GM18858 (cell line): ENCODE measurements around the gene ATP5F1D.
"Not testable (repeated sequence)": the region's sequence is repeated elsewhere in the genome, so short reads cannot be mapped to it uniquely, and the experiment has no call there.

ENCODE experiments used
- ATAC-seq: cut with Tn5 transposase; IDR thresholded peaks from one replicate; pipeline ENCODE4 v1.9.1; 2021; ENCODE audit not compliant: unreplicated experiment

The ATP5F1D gene

DNA sequence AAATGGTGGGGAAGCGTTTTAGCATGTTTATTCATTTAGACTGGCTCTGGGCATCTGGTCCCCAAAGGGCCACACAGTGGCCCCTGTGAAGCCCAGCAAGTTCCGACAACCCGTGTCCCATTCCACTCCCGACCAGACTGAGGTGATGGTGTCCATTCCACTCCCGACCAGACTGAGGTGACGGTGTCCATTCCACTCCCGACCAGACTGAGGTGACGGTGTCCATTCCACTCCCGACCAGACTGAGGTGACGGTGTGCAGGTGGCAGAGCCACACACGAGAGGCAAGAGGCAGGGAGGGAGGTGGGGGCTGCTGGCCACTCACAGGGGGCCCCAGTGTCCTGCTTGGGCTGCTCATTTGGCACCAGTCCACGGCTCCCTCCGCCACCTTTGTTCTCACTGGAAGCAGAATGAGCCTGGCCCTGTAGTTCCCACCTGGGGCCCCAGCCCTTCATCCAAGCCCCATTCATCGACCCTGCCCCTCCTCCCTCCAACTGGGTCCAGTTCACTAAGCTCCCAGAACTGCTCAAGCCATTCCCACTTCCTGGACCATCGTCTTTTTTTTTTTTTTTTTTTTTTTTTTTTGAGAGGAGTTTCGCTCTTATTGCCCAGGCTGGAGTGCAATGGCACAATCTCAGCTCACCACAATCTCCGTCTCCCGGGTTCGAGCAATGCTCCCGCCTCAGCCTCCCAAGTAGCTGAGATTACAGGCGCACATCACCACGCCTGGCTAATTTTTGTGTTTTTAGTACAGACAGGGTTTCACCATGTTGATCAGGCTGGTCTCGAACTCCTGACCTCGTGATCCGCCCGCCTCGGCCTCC lies 4.9 kb downstream of the ATP5F1D start:
- not testable (repeated sequence) for ATAC-seq

DNA sequence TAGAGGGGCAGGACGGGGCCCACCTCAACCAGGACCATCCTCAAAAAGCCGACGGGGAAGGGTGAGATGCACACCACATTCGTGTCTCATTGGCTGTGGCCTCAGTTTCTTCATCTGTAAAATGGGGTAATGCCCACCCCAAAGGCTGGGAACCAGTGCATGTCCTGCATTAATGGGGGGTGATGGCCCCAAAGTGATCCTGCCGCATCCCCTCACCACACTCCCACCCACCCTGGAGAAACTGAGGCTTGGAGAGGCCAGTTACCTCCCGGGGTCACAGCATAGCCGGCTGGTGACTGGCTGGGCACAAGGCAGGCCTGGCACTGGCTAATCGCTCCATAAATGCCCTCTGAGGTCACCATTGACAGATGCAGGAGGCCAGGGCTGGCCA lies 6.2 kb downstream of the ATP5F1D start:
- no peak for ATAC-seq

DNA sequence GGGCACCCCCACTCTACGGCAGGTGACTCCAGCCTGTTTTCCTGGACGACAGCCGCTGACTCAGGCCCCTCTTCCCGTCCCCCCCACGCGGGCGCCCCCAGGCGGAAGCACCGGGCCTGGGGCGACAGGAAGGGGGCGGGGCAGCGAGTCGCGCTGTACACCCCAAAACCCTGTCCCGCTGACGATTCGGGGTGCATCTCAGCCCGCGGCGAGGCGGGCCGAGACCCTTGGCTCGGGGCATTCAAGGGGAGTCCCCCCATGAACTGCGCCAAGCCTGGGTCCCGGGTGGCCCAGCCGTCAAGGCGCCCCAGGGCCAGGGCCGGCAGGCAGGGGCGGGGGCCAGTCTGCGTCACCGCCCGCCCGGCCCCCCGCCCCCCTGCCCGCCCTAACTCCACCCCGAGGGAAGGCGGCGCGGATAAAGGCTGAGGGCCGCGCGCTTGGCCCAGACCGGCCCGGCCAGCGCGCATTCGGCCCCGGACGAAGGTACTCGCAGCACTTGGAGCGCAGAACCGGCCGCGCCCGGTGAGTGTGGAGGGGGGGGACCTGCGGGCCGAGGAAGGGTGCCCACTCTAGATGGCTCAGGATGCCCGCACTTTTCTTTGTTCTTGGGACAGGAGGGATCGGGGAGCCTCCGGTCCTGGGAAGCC lies 6.7 kb downstream of the ATP5F1D start, which contains the start of gene MIDN:
MIDN (plus strand) TSS at position 445 of the 647 bp plus-strand sequence. CDS start 1,714 bp downstream, outside the sequence.
- ATAC-seq: no peak

DNA sequence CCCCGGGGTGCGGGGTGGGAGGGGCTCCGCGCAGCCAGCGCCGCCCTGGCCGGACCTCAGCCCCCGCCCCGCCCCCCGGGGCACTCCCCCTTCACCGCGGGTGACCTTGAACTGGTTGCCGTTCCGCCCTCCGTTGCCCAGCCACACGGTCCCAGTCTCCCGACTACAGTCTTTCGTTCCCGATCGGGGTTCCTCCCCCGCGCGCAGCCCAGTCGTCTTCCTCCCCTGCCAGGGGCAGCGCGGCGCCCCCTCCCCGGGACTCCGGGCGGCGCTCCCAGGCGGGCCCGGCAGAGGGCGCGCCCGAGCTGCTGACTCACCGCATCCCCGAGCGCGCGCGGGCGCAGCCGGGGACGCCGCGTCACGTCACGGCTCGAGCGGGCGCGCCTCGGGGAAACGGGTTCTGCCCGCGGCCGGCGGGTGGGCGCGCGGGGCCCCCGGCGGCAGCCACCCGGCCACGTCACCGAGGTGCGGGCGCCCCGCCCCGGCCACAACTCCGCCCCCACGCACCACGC lies 7.3 kb downstream of the ATP5F1D start:
- no peak for ATAC-seq

DNA sequence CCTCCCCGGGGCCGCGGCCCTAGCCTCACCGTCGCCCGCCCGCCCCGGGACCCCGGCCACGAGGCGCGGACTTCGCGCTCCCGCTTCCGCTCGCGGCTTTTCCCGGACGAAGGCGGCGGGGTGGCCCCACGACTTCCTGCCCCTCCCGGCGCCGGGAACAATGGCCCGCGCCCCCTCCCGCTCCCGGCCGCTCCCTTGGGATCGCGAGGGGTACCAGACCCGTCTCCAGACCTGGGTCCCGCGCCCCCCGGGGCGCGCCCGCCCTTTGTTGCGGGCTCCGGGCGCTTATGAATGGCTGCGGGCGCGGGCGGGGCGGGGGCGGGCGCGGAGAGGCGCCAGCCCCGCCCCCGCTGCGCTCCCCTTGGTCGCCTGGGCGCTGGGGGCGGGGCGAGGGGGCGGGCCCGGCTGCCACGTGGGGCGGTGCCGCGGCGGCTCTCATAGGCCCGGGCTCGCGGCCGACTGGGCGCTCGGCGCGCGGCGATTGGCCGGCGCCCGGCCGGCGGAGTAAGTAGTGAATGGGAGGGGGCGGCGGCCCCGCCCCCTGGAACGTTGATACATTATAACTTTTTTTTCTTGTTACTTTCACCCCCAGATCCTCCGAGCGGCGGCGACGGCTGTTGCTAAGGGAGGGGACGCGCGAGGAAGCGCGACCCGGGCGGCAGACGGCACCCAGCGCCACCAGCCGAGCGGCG lies 7.9 kb downstream of the ATP5F1D start:
- no peak for ATAC-seq

DNA sequence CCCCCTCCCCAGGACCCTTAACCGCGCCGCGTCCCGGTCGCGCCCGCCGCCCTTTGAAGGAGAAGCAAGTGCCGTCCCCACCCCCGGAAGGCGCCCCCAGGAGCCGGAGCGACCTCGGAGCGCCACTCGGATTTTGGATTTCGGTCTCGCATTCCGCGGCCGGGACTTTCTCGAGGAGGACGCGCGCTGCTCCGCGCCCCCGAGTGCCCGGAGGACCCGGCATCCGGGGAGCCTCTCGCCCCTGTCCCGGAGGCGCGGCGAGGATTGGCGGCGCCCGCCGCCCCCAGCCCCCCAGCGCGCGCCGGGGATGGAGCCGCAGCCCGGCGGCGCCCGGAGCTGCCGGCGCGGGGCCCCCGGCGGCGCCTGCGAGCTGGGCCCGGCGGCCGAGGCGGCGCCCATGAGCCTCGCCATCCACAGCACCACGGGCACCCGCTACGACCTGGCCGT lies 8.5 kb downstream of the ATP5F1D start:
- no peak for ATAC-seq

DNA sequence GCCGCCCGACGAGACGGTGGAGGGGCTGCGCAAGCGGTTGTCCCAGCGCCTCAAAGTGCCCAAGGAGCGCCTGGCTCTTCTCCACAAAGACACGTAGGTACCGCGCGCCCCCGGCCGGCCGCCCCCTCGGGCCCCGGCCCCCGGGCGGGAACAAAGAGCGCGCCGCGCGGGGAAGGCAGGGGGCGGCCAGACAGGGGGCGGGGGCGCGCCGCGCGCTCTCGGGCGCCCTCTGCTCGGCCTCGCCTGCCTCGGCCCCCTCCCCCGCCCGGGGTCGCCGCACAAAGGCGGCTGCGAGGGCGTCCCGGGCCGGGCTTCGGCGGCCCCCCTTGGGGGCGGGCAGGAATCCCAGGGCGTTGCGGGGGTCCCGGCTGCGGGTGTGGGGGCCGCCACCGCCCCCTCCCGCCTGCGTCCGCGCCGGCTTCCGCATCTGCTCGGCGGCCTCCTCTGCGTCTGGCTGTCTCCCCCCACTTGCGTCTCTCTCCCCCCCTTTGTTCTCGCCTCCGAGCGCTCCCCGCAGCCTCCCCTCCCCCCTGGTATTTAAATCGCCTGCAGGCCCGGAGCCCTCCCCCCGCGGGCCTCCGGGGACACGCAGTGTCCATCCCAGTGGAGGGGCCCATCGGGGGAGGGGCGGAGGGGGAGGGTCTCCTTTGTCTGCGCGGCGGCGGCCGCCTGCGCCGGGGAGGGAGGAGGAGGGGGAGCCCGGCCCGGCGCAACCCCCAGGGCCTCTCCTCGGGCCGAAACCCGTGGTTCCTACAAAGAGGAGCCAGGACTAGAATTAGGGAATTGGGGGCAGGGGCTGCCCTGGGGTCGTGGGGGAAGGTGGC lies 9.1 kb downstream of the ATP5F1D start:
- no peak for ATAC-seq

DNA sequence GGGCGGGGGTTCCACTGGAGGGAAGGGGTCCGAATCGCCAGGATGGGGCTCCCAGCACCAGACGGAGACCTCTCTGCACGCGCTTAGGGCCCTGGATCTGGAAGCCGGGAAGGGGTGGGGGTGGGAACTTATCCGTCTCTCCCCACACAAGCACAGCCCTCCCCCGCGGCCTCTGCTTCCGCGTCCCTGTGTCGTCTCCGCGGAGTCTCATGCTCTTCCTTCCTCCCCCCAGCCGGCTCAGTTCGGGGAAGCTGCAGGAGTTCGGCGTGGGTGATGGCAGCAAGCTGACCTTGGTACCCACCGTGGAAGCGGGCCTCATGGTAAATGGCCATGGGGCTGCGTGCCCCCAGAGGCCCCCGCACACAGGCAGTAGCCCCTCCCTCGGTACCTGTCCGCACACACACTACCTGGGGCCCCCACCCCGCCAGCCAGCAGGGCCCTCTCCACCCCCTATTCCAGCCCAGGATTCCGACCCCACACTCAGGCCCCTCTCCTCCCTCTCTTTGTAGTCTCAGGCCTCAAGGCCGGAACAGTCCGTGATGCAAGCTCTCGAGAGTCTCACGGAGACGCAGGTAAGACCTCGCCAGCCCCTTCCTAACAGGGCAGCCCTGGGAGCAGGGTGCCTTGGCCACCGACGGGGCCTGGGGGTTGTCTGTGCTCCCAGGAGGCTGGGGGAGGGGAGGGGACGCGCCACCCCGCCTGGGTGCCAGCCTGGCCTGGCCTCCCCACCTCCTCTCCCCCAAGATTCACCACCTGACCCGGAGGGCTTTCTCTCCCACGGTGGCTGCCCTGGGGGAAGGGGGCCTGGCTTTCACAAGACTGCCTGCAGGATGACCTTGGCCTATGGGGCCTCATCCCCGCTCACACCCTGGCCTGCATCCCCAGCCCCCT lies 10.0 kb downstream of the ATP5F1D start:
- no peak for ATAC-seq

DNA sequence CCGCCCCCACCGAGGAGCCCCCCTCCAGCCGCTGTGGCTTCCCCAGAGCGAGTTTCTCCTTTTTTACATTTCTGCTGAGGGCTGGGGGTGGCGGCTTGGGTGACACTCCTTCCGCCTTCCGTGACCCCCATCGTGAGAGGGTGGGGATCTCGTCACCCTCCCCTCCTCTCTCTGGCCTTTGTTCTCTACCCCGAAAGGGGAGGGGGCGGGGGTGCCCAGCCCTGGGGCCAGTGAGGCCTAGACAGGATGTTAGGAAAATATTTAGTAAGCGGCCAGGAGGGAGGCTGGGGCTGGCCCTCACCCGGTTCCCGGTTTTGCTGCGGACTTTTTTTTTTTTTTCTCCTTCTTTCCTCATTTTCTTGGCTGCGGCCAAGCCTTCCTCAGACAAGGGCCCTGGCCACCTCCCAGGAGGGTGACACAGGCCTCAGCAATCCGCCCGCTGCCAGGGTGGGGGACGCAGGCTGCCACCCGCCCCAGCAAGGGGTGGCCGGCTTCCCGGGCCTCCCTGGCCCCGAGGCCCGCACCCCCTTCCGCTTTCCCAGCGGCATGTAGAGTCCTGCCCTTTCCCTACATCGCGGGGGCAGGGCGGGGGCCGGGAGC lies 10.8 kb downstream of the ATP5F1D start:
- no peak for ATAC-seq

DNA sequence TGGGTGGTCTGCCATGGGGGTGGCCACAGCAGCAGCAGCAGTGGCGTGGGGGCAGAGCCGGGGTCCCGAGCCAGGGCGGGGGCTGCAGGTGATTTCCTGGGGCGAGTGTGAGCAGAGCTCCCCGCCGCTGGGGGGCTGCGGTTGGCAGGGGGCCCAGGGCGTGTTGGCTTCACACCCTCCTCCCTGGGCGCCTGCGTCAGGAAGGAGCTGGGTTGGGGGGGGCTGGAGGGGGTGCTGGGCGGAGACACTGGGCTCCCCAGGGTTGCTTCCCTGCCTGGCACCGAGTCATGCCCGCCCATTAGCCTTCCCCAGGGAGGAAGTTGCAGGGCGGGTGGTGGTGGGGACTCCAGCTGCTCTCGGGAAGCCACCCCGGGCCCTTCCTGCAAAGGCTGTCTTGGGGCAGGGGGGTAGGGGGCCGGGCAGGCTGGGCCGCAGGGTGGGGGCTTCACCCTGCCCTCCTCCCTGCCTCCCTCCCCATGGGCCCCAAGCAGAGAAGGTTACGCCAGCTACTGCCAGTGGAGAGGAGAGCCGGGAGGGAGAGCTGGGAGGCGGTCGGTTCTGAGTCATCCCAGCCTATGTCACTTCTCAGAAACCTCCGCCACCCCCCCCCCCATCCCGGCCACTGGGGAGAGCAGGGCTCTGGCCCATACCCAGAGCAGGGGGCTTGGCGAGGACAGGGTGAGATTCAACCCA lies 11.4 kb downstream of the ATP5F1D start:
- no peak for ATAC-seq

DNA sequence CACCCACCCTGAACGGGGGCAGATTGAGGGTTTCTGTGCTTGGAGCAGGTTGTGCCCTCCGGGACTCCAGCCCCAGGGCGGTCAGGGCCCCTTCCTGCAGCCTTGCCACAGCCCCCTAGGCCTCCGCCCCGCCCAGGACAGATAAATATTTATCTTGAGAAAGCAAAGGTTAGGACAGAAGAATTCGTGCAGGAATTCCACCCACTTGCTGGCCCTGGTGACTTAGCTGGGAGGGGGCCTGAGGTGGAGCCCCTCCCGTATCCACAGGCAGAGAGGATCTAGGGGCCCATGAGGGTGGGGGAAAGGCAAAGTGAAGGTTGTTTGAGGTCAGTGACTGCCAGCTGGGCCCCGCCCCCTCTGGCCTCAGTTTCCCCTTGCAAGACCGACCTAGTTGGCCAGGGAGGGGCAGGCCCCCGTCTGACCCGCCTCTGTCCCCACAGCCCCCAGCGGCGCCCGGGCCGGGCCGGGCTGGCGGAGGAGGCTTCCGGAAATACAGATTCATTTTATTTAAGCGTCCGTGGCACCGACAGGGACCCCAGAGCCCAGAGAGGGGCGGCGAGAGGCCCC lies 12.0 kb downstream of the ATP5F1D start:
- no peak for ATAC-seq

DNA sequence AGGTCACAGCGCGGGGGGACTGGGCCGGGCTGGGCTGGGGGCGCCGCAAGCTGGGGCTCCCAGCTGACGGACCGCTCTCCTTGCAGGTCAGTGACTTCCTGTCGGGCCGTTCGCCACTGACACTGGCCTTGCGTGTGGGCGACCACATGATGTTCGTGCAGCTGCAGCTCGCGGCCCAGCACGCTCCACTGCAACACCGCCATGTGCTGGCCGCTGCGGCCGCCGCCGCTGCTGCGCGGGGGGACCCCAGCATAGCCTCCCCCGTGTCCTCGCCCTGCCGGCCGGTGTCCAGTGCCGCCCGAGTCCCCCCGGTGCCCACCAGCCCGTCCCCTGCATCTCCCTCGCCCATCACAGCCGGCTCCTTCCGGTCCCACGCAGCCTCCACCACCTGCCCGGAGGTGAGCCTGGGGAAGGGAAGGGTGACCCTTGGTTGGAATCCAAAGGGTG lies 12.6 kb downstream of the ATP5F1D start:
- no peak for ATAC-seq

DNA sequence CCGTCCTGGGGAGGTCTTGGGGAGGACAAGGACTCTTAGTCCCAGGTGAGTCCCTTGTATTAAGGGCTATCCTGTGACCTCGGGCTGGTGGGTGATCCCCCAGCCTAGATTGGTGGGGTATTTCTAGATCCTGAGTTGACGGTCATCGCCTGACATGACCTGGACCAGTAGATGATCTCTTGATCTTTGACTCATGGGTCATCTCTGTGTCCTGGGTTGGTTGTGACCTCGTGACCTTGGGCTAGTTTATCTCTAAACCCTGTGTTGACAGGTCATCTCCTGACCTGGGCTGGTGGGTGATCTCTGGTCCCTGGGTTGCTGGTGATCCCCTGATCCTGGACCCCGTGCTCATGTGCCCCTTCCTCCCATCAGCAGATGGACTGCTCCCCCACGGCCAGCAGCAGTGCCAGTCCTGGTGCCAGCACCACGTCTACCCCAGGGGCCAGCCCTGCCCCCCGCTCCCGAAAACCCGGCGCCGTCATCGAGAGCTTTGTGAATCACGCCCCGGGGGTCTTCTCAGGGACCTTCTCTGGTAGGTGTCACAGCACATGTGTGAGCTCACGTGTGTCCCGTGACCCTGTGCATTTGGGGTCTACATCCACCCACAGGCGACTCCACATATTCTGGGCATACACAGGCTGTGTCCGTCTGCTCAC lies 13.1 kb downstream of the ATP5F1D start:
- ATAC-seq: no peak

DNA sequence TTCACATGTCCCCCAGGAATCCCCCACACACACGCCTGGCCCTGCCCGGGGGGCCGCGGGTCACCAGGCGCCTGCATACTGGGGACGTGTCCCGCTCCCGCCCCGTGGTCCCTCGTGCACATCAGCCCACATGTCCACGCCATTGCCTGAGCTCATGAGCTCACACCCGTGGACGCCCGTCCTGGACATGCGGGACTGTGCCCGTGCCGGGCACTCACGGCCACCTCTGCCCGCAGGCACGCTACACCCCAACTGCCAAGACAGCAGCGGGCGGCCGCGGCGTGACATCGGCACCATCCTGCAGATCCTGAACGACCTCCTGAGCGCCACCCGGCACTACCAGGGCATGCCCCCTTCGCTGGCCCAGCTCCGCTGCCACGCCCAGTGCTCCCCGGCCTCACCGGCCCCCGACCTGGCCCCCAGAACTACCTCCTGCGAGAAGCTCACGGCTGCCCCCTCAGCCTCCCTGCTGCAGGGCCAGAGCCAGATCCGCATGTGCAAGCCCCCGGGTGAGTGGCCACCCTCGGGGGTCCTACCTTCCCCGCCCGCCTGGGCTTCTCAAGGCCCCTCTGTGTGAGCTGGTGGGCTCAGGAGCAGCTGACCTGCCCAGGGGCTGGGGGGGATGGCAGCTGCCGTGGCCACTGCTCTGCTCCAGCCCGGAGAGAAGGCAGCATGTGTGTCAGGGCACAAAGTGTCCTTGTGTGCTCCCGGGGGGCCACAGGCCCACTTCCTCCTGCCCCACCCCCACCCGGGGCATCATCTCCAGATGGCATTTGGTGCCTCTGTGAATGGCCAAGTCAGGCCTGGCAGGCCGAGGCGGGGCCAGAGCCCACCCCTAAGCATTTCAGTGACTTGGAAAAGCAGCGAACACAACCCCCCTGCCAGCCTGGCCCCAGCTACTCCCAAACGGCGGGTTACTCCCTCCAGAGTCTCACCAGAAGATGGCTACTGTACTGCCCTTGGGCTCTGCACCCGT lies 13.9 kb downstream of the ATP5F1D start:
- ATAC-seq: no peak

DNA sequence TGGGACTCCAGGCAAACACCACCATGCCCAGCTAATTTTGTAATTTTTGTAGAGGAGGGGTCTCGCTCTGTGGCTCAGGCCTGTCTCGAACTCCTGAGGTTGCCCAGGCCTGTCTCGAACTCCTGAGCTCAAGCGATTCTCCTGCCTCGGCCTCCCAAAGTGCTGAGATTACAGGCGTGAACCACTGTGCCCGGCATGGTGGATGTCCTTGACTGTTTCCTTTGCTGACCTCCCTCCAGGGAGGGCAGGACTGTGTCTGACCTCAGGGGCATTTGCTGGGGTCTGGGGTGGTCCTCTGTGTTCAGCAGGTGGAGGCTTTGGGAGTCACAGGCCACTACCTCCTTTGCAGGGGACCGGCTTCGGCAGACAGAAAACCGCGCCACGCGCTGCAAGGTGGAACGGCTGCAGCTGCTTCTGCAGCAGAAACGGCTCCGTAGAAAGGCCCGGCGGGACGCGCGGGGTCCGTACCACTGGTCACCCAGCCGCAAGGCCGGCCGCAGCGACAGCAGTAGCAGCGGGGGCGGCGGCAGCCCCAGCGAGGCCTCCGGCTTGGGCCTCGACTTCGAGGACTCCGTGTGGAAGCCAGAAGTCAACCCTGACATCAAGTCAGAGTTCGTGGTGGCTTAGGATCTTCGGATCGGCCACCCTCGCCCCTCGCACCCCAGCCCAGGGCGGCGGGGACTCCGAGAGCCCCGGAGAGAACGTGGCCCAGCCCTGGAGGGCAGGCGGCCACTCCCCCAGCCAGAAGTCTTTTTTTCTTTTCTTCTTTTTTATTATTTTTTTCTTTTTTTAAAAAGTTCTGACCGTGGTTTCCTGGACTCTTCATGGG lies 15.3 kb downstream of the ATP5F1D start:
- no peak for ATAC-seq
